Caco-2 (cell line): ENCODE results near the gene TAS2R20. TPM values are rescaled to one million over a fixed set of nuclear protein-coding genes. Genes with fewer than 3 reads are reported as not detected.

ENCODE experiments used
- BruUV-seq: library from RNA; stranded (reverse); fragments of 400-500 nt; replicated peaks from 2 replicates; lab custom pipeline; 2021; lab: Mats Ljungman, UMichigan
- CTCF ChIA-PET: fragments of 300-600 bp; sonication (Branson Sonifier 250); formaldehyde crosslinking; loops from one replicate; lab custom pipeline; 2022; ENCODE audit warnings: antibody characterized with exemption; lab: Charles Lee
- POLR2A ChIA-PET: fragments of 300-600 bp; sonication (Branson Sonifier 250); formaldehyde crosslinking; loops from one replicate; lab custom pipeline; 2022; ENCODE audit warnings: antibody characterized with exemption; lab: Charles Lee
- DNase-seq, 2 experiments: peaks; one replicate each; pipeline versions ENCODE4 v3.0.0 to v3.0.0-alpha.2; 2020 to 2022
- H3K27me3 ChIP-seq: replicated peaks from 2 replicates; pipeline ENCODE4 v1.6.0; 2011; ENCODE audit warnings: low read length; ENCODE audit not compliant: control insufficient read depth, insufficient read depth
- H3K36me3 ChIP-seq: 2 replicates; pipeline ENCODE4 v1.5.1; 2011; ENCODE audit warnings: low read length; ENCODE audit not compliant: control insufficient read depth, insufficient read depth
- H3K4me1 ChIP-seq: fragments of 250-450 bp; sonication (Bioruptor Pico); 2 replicates; pipeline ENCODE4 v1.5.1; 2020; ENCODE audit warnings: mild to moderate bottlenecking
- H3K4me3 ChIP-seq: 2 replicates; pipeline ENCODE4 v1.5.1; 2011; ENCODE audit warnings: low read depth, mild to moderate bottlenecking, control low read depth, low read length
- H3K9me3 ChIP-seq: fragments of 250-450 bp; sonication (Bioruptor Pico); 2 replicates; pipeline ENCODE4 v1.5.1; 2020; ENCODE audit warnings: mild to moderate bottlenecking, moderate library complexity
- H3K27ac Mint-ChIP-seq: one replicate; pipeline ENCODE4 v1.8.0; 2022; ENCODE audit warnings: mixed read lengths; ENCODE audit not compliant: unreplicated experiment
- H3K27me3 Mint-ChIP-seq: one replicate; pipeline ENCODE4 v1.8.0; 2022; ENCODE audit warnings: mixed read lengths; ENCODE audit not compliant: insufficient read depth, unreplicated experiment
- H3K36me3 Mint-ChIP-seq: one replicate; pipeline ENCODE4 v1.8.0; 2022; ENCODE audit warnings: mild to moderate bottlenecking, mixed read lengths; ENCODE audit not compliant: insufficient read depth, unreplicated experiment
- H3K4me1 Mint-ChIP-seq: one replicate; pipeline ENCODE4 v1.8.0; 2022; ENCODE audit warnings: low read depth, mixed read lengths; ENCODE audit not compliant: unreplicated experiment
- H3K4me3 Mint-ChIP-seq: one replicate; pipeline ENCODE4 v1.8.0; 2022; ENCODE audit warnings: mild to moderate bottlenecking, moderate library complexity, mixed read lengths; ENCODE audit not compliant: unreplicated experiment
- H3K9me3 Mint-ChIP-seq: one replicate; pipeline ENCODE4 v1.8.0; 2022; ENCODE audit warnings: mixed read lengths; ENCODE audit not compliant: unreplicated experiment
- CTCF ChIP-seq, 2 experiments: fragments of 200-600 bp in 1 of 2; IDR thresholded peaks; 1 replicate in 1 of 2; 2 replicates in 1 of 2; pipeline versions ENCODE4 v1.5.1 to v1.8.0; 2011 to 2022; ENCODE audit warnings: antibody characterized with exemption in 1 of 2, control low read depth in 1 of 2, inconsistent platforms in 1 of 2, low read depth in 1 of 2, low read length in 1 of 2, mild to moderate bottlenecking in 1 of 2, moderate library complexity in 1 of 2; ENCODE audit not compliant: insufficient read depth in 1 of 2, severe bottlenecking in 1 of 2, unreplicated experiment in 1 of 2
- intact Hi-C: fragments of 100-400 bp; cut with micrococcal nuclease; formaldehyde crosslinking; loops from one replicate; pipeline ENCODE4 v1.10.0; 2022; ENCODE audit not compliant: unreplicated experiment
- total RNA-seq: library from RNA; stranded (reverse); gene quantifications from 2 replicates; pipeline ENCODE4 v1.2.3, GENCODE V29; 2022

TAS2R20 gene
- total RNA-seq, 1 experiment from 2014 or later, result 2.2 TPM

GRCh38 chr12:10957741-10958140 is 40.4 kb downstream of the TAS2R20 start:
- H3K27me3 Mint-ChIP-seq, result no peaks in the 10 kb centered on the region
- intact Hi-C loops, result no loop called here
- Histone ChIP-seq H3K36me3 (no peaks in the 10 kb centered on the region), H3K9me3 (no peaks in the 10 kb centered on the region), H3K27me3 (no peaks in the 10 kb centered on the region), H3K4me1 (no peaks in the 10 kb centered on the region), H3K4me3 (no peak overlapping the region)
- H3K4me3 Mint-ChIP-seq, result no peak overlapping the region
- no peak overlapping the region for H3K27ac Mint-ChIP-seq
- no TSS peak for BruUV-seq
- no peak for TF ChIP-seq CTCF (IDR thresholded peaks at IDR 0.05; ENCODE audit: insufficient read depth in 1 of 2, low read depth in 1 of 2, low read length in 1 of 2, severe bottlenecking in 1 of 2, unreplicated experiment in 1 of 2)
- H3K36me3 Mint-ChIP-seq, result no peaks in the 10 kb centered on the region
- no peaks in the 10 kb centered on the region for H3K4me1 Mint-ChIP-seq
- ChIA-PET POLR2A (no interaction called here), CTCF (no interaction called here)
- no peak for DNase-seq
- peaks cover 16% of the 10 kb centered on the region for H3K9me3 Mint-ChIP-seq

GRCh38 chr12:10956085-10956484 is 42.0 kb downstream of the TAS2R20 start:
- H3K27ac Mint-ChIP-seq, result no peak overlapping the region
- no peak for TF ChIP-seq CTCF (IDR thresholded peaks at IDR 0.05; ENCODE audit: insufficient read depth in 1 of 2, low read depth in 1 of 2, low read length in 1 of 2, severe bottlenecking in 1 of 2, unreplicated experiment in 1 of 2)
- intact Hi-C loops, result no loop called here
- Histone ChIP-seq H3K27me3 (no peaks in the 10 kb centered on the region), H3K4me1 (no peaks in the 10 kb centered on the region), H3K4me3 (no peak overlapping the region), H3K36me3 (no peaks in the 10 kb centered on the region), H3K9me3 (no peaks in the 10 kb centered on the region)
- CTCF ChIA-PET, result no interaction called here
- no peak for DNase-seq
- no TSS peak for BruUV-seq
- no peaks in the 10 kb centered on the region for H3K4me1 Mint-ChIP-seq
- no peaks in the 10 kb centered on the region for H3K36me3 Mint-ChIP-seq
- no peaks in the 10 kb centered on the region for H3K27me3 Mint-ChIP-seq
- POLR2A ChIA-PET, result no interaction called here
- H3K4me3 Mint-ChIP-seq, result no peak overlapping the region
- peaks cover 16% of the 10 kb centered on the region for H3K9me3 Mint-ChIP-seq

- Histone ChIP-seq H3K36me3 (no peaks in the 10 kb centered on the region), H3K9me3 (no peaks in the 10 kb centered on the region; the same call in 1 of the 2 replicates), H3K4me3 (no peak overlapping the region), H3K27me3 (no peaks in the 10 kb centered on the region), H3K4me1 (no peaks in the 10 kb centered on the region)
- DNase-seq, result no peak
- H3K36me3 Mint-ChIP-seq, result peaks cover 8% of the 10 kb centered on the region
- ChIA-PET CTCF (no interaction called here), POLR2A (no interaction called here)
- BruUV-seq, result no TSS peak
- intact Hi-C loops, result no loop called here
- no peak for TF ChIP-seq CTCF (IDR thresholded peaks at IDR 0.05; ENCODE audit: insufficient read depth in 1 of 2, low read depth in 1 of 2, low read length in 1 of 2, severe bottlenecking in 1 of 2, unreplicated experiment in 1 of 2)
- H3K4me1 Mint-ChIP-seq, result no peaks in the 10 kb centered on the region
- H3K27me3 Mint-ChIP-seq, result no peaks in the 10 kb centered on the region
- H3K27ac Mint-ChIP-seq, result no peak overlapping the region
- peaks cover 26% of the 10 kb centered on the region for H3K9me3 Mint-ChIP-seq
- no peak overlapping the region for H3K4me3 Mint-ChIP-seq
These were observed 45.5 kb downstream of the TAS2R20 start for GRCh38 chr12:10952645-10953044.

Other genes with a start within 250 kb of the TAS2R20 start
- gene TAS2R7, start 195.7 kb downstream of the TAS2R20 start, total RNA-seq, result not detected in 2 replicates
- not detected in 2 replicates for gene TAS2R8, start 191.0 kb downstream of the TAS2R20 start, total RNA-seq
- not detected in 2 replicates for gene TAS2R9, start 188.1 kb downstream of the TAS2R20 start, total RNA-seq
- gene TAS2R10, start 171.9 kb downstream of the TAS2R20 start, total RNA-seq, result 0.29 and 0.30 TPM in 2 replicates
- 6.8 and 8.4 TPM in 2 replicates for gene PRR4, start 148.8 kb downstream of the TAS2R20 start, total RNA-seq
- gene PRH1, start 114.0 kb downstream of the TAS2R20 start, total RNA-seq, result 21.2 and 24.4 TPM in 2 replicates
- 1.6 and 2.0 TPM in 2 replicates for gene TAS2R13, start 88.7 kb downstream of the TAS2R20 start, total RNA-seq
- 0.93 TPM in 1 of 2 replicates, not detected in the other for gene PRH2, start 69.1 kb downstream of the TAS2R20 start, total RNA-seq
- 2.7 and 3.1 TPM in 2 replicates for gene TAS2R14, start 59.0 kb downstream of the TAS2R20 start, total RNA-seq
- 2.0 and 2.2 TPM in 2 replicates for gene TAS2R50, start 11.4 kb downstream of the TAS2R20 start, total RNA-seq
- 4.8 and 5.7 TPM in 2 replicates for gene TAS2R19, start 24.3 kb upstream of the TAS2R20 start, total RNA-seq
- gene TAS2R31, start 33.1 kb upstream of the TAS2R20 start, total RNA-seq, result 4.3 and 5.7 TPM in 2 replicates
- 2.3 and 3.8 TPM in 2 replicates for gene TAS2R46, start 64.0 kb upstream of the TAS2R20 start, total RNA-seq
- not detected in 2 replicates for gene TAS2R43, start 94.0 kb upstream of the TAS2R20 start, total RNA-seq
- 3.8 and 5.8 TPM in 2 replicates for gene TAS2R30, start 136.3 kb upstream of the TAS2R20 start, total RNA-seq
- 22.4 and 24.9 TPM in 2 replicates for gene SMIM10L1, start 172.9 kb upstream of the TAS2R20 start, total RNA-seq
- not detected in 2 replicates for gene TAS2R42, start 188.6 kb upstream of the TAS2R20 start, total RNA-seq